Endodermal cell (in vitro differentiated cells): ENCODE measurements around the gene ATXN7. TPM values are rescaled to one million over a fixed set of nuclear protein-coding genes. Genes with fewer than 3 reads are reported as not detected.
A peak's percentile ranks its signal among the peaks of the same experiment; 100 is the strongest.

Source experiments
- DNase-seq: peaks from one replicate; pipeline ENCODE4 v3.0.0-alpha.2; 2017
- H3K27ac ChIP-seq: 2 replicates; pipeline ENCODE4 v1.5.1; 2013; ENCODE audit warnings: mild to moderate bottlenecking, low read depth, low read length, moderate library complexity
- H3K27me3 ChIP-seq: 2 replicates; pipeline ENCODE4 v1.6.1; 2013; ENCODE audit warnings: mild to moderate bottlenecking, low read length, moderate library complexity; ENCODE audit not compliant: insufficient read depth, control insufficient read depth, poor library complexity, severe bottlenecking
- H3K36me3 ChIP-seq: 2 replicates; pipeline ENCODE4 v1.7.0; 2013; ENCODE audit warnings: mild to moderate bottlenecking, low read length, moderate library complexity; ENCODE audit not compliant: control insufficient read depth, insufficient read depth
- H3K4me1 ChIP-seq: one replicate; pipeline ENCODE4 v1.7.0; 2013; ENCODE audit warnings: low read length; ENCODE audit not compliant: control insufficient read depth, insufficient read depth
- H3K4me3 ChIP-seq: 2 replicates; pipeline ENCODE4 v1.5.1; 2013; ENCODE audit warnings: mild to moderate bottlenecking, low read length, moderate library complexity
- H3K9ac ChIP-seq: 2 replicates; pipeline ENCODE4 v1.6.1; 2013; ENCODE audit warnings: mild to moderate bottlenecking, low read length, moderate library complexity; ENCODE audit not compliant: poor library complexity, severe bottlenecking; ENCODE audit errors: extremely low read depth
- H3K9me3 ChIP-seq: 2 replicates; pipeline ENCODE4 v1.6.1; 2013; ENCODE audit warnings: mild to moderate bottlenecking, low read length, moderate library complexity; ENCODE audit not compliant: control insufficient read depth
- H3K27ac Mint-ChIP-seq: 2 replicates; pipeline ENCODE4 v1.8.0; 2020; ENCODE audit warnings: mixed read lengths
- H3K27me3 Mint-ChIP-seq: 2 replicates; pipeline ENCODE4 v1.8.0; 2021; ENCODE audit warnings: mild to moderate bottlenecking, mixed read lengths; ENCODE audit not compliant: insufficient read depth
- H3K36me3 Mint-ChIP-seq: 2 replicates; pipeline ENCODE4 v1.8.0; 2020; ENCODE audit warnings: low read depth, mixed read lengths
- H3K4me1 Mint-ChIP-seq: 2 replicates; pipeline ENCODE4 v1.8.0; 2020; ENCODE audit warnings: mixed read lengths
- H3K4me3 Mint-ChIP-seq: 2 replicates; pipeline ENCODE4 v1.8.0; 2020; ENCODE audit warnings: mild to moderate bottlenecking, moderate library complexity, mixed read lengths
- H3K9me3 Mint-ChIP-seq: 2 replicates; pipeline ENCODE4 v1.8.0; 2020; ENCODE audit warnings: mild to moderate bottlenecking, mixed read lengths
- CTCF ChIP-seq: fragments of 200-600 bp; sonication (generic); conservative IDR thresholded peaks from 2 replicates; pipeline ENCODE4 v1.5.0; 2021; ENCODE audit warnings: antibody characterized with exemption, mild to moderate bottlenecking
- WGBS, 2 experiments: methylation state at CpG; one replicate each; pipeline versions ENCODE4 v1.1.5 to v1.1.7; 2013; ENCODE audit warnings: missing lambda C conversion rate in 2 of 2, mixed read lengths in 1 of 2; ENCODE audit not compliant: insufficient coverage in 1 of 2, insufficient read length in 1 of 2; 5-methylcytosine and 5-hydroxymethylcytosine counted together
- total RNA-seq, 2 donors: library from RNA; stranded (reverse); fragmentation: NEBNext Ultra II Directional in 1 of 2; extraction: Animal tissue kit (Norgen Biotek cat#: 25700) in 1 of 2; gene quantifications; 2 replicates in 1 of 2; 3 replicates in 1 of 2; pipeline ENCODE4 v1.2.1, GENCODE V29; 2021

The ATXN7 gene
- total RNA-seq, 2 donors from 2014 or later, result 28.1 to 28.8 TPM

- Mint-ChIP-seq H3K4me3 (no peak overlapping the region), H3K27ac (peak overlapping the region; percentile 74), H3K27me3 (no peaks in the 10 kb centered on the region), H3K36me3 (no peaks in the 10 kb centered on the region), H3K9me3 (no peaks in the 10 kb centered on the region), H3K4me1 (peaks cover 78% of the 10 kb centered on the region)
- no peaks in the 10 kb centered on the region for H3K9me3 ChIP-seq
- 83 to 100% methylated on average over 1 of the region's 1 CpG for WGBS, 2 experiments
- no peaks in the 10 kb centered on the region for H3K36me3 ChIP-seq
- H3K4me3 ChIP-seq, result peak overlapping the region; percentile 1
- no peak overlapping the region for H3K9ac ChIP-seq
- H3K27ac ChIP-seq, result no peak overlapping the region
- H3K4me1 ChIP-seq, result peaks cover 70% of the 10 kb centered on the region
- no peak for TF ChIP-seq CTCF
- no peak for DNase-seq
- no peaks in the 10 kb centered on the region for H3K27me3 ChIP-seq
Measured at GRCh38 chr3:63966871-63967270, 103.2 kb downstream of the ATXN7 start.

GRCh38 chr3:63967675-63968611 is 104.3 kb downstream of the ATXN7 start:
- 54 to 68% methylated on average over 6 to 11 of the region's 11 CpGs for WGBS, 2 experiments
- H3K4me1 ChIP-seq, result peaks cover 81% of the 10 kb centered on the region
- no peaks in the 10 kb centered on the region for H3K36me3 Mint-ChIP-seq
- H3K9me3 Mint-ChIP-seq, result no peaks in the 10 kb centered on the region
- no peak overlapping the region for H3K9ac ChIP-seq
- H3K4me1 Mint-ChIP-seq, result peaks cover 88% of the 10 kb centered on the region
- no peak for DNase-seq
- H3K9me3 ChIP-seq, result no peaks in the 10 kb centered on the region
- no peaks in the 10 kb centered on the region for H3K27me3 ChIP-seq
- peak overlapping the region; percentile 13 for H3K27ac ChIP-seq
- H3K4me3 ChIP-seq, result peak overlapping the region; percentile 1
- peak overlapping the region; percentile 1 for H3K27ac Mint-ChIP-seq
- no peak for TF ChIP-seq CTCF
- H3K4me3 Mint-ChIP-seq, result no peak overlapping the region
- no peaks in the 10 kb centered on the region for H3K36me3 ChIP-seq
- no peaks in the 10 kb centered on the region for H3K27me3 Mint-ChIP-seq

- no peak for DNase-seq
- no peaks in the 10 kb centered on the region for H3K9me3 ChIP-seq
- peaks cover 6% of the 10 kb centered on the region for H3K36me3 ChIP-seq
- H3K27ac Mint-ChIP-seq, result peak overlapping the region; percentile 2
- no peaks in the 10 kb centered on the region for H3K9me3 Mint-ChIP-seq
- H3K4me1 Mint-ChIP-seq, result peaks cover 90% of the 10 kb centered on the region
- H3K4me3 ChIP-seq, result no peak overlapping the region
- no peak overlapping the region for H3K4me3 Mint-ChIP-seq
- H3K9ac ChIP-seq, result no peak overlapping the region
- no peaks in the 10 kb centered on the region for H3K27me3 ChIP-seq
- WGBS, 2 experiments, result 69 to 90% methylated on average over 2 to 3 of the region's 3 CpGs
- H3K4me1 ChIP-seq, result peaks cover 82% of the 10 kb centered on the region
- no peaks in the 10 kb centered on the region for H3K27me3 Mint-ChIP-seq
- TF ChIP-seq CTCF, result no peak
- H3K36me3 Mint-ChIP-seq, result peaks cover 5% of the 10 kb centered on the region
- no peak overlapping the region for H3K27ac ChIP-seq
Measured at GRCh38 chr3:63968612-63969350, 105.1 kb downstream of the ATXN7 start.
